ENCODE results near the gene SPOCK1. TPM values are rescaled to one million over a fixed set of nuclear protein-coding genes. Genes with fewer than 3 reads are reported as not detected.

Gene SPOCK1
- total and polyA plus RNA-seq, 4 donors, result 0.07 to 0.18 (median 0.17) TPM; not detected in 1

DNA sequence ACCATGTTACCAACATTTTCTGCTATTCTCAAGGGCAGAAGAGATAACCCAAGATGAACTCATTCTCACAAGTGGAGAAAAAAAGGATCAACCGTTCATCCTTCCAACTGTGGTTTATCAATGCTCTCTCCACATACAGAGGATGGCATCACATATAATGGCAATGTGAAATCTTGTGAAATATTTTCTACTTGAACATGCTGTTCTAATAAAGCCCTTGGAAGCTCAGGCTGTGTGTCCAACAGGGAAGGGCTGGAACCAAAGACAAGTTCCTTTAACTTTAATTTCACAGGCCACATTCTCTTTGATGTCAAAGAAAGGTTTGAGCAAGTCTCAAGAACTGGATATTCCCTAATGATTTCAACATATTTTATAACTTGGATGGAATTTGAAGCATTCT, 230.5 kb downstream of the SPOCK1 start (continued):
- no peak for TF ChIP-seq CTCF (IDR thresholded peaks at IDR 0.05; ENCODE audit: low read depth, low read length, missing input control)

- no peak for TF ChIP-seq TAF1 (conservative IDR thresholded peaks at IDR 0.05)
- TF ChIP-seq RAD21 (IDR thresholded peaks at IDR 0.05), result no peak
- no peak for TF ChIP-seq CTCF (IDR thresholded peaks at IDR 0.05; ENCODE audit: low read depth, low read length, missing input control)
- TF ChIP-seq, protein P1, sequence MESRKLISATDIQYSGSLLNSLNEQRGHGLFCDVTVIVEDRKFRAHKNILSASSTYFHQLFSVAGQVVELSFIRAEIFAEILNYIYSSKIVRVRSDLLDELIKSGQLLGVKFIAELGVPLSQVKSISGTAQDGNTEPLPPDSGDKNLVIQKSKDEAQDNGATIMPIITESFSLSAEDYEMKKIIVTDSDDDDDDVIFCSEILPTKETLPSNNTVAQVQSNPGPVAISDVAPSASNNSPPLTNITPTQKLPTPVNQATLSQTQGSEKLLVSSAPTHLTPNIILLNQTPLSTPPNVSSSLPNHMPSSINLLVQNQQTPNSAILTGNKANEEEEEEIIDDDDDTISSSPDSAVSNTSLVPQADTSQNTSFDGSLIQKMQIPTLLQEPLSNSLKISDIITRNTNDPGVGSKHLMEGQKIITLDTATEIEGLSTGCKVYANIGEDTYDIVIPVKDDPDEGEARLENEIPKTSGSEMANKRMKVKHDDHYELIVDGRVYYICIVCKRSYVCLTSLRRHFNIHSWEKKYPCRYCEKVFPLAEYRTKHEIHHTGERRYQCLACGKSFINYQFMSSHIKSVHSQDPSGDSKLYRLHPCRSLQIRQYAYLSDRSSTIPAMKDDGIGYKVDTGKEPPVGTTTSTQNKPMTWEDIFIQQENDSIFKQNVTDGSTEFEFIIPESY (IDR thresholded peaks at IDR 0.05), result no peak
- TF ChIP-seq SP1 (IDR thresholded peaks at IDR 0.05), result no peak
- TF ChIP-seq REST (IDR thresholded peaks at IDR 0.05), result no peak
- no peak for TF ChIP-seq JUND (IDR thresholded peaks at IDR 0.05)
- TF ChIP-seq, protein P2, sequence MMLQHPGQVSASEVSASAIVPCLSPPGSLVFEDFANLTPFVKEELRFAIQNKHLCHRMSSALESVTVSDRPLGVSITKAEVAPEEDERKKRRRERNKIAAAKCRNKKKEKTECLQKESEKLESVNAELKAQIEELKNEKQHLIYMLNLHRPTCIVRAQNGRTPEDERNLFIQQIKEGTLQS (IDR thresholded peaks at IDR 0.05), result no peak
- no peak for TF ChIP-seq RXRA (IDR thresholded peaks at IDR 0.05)
- no peak for TF ChIP-seq HNF4G (IDR thresholded peaks at IDR 0.05)
- no peak for TF ChIP-seq FOXA2 (IDR thresholded peaks at IDR 0.05)
- no peak for TF ChIP-seq NR2F2 (IDR thresholded peaks at IDR 0.05)
- TF ChIP-seq EGR1 (IDR thresholded peaks at IDR 0.05; ENCODE audit: low read depth in 2 of 2), result no peak
- no peak for TF ChIP-seq GABPA (IDR thresholded peaks at IDR 0.05 in 1 of 2, conservative IDR thresholded peaks at IDR 0.05 in 1 of 2)
- no peak for TF ChIP-seq HNF4A (conservative IDR thresholded peaks at IDR 0.05)
- no peak for TF ChIP-seq MAX (IDR thresholded peaks at IDR 0.05)
- H3K9ac ChIP-seq (ENCODE audit: low read depth in 1 of 2, low read length in 2 of 2), result no peak overlapping the region
- no peaks in the 10 kb centered on the region for H3K36me3 ChIP-seq (ENCODE audit: control insufficient read depth in 4 of 4, insufficient read depth in 3 of 4, low read depth in 1 of 4, low read length in 3 of 4)
- no peak for DNase-seq (ENCODE audit: low spot score)
- no peaks in the 10 kb centered on the region for H3K4me1 ChIP-seq (ENCODE audit: control insufficient read depth in 4 of 4, insufficient read depth in 4 of 4, low read length in 3 of 4)
- no peak overlapping the region for H3K4me3 ChIP-seq (ENCODE audit: low read depth in 1 of 3, low read length in 3 of 3)
- 81% methylated on average over 4 of the region's 4 CpGs for WGBS
- no peaks in the 10 kb centered on the region for H3K9me3 ChIP-seq (ENCODE audit: control insufficient read depth in 4 of 4, low read length in 3 of 4)
- no peak overlapping the region for H3K27ac ChIP-seq (ENCODE audit: low read depth in 1 of 2, low read length in 2 of 2)
- peaks cover 0 to 4% (median 0%) of the 10 kb centered on the region in 4 donors for H3K27me3 ChIP-seq (ENCODE audit: control insufficient read depth in 4 of 4, insufficient read depth in 4 of 4, low read length in 3 of 4)
Measured at GRCh38 chr5:137266186-137266585, 232.9 kb downstream of the SPOCK1 start.
